T-helper 2 cell (primary cell): ENCODE data around the gene HIGD1C.
"Not testable (repeated sequence)": the region's sequence is repeated elsewhere in the genome, so short reads cannot be mapped to it uniquely, and the experiment has no call there.

Experiments used
- DNase-seq, 5 experiments: peaks; one replicate each; pipeline versions ENCODE4 v3.0.0 to v3.0.0-alpha.2; 2012 to 2022

HIGD1C gene

DNA sequence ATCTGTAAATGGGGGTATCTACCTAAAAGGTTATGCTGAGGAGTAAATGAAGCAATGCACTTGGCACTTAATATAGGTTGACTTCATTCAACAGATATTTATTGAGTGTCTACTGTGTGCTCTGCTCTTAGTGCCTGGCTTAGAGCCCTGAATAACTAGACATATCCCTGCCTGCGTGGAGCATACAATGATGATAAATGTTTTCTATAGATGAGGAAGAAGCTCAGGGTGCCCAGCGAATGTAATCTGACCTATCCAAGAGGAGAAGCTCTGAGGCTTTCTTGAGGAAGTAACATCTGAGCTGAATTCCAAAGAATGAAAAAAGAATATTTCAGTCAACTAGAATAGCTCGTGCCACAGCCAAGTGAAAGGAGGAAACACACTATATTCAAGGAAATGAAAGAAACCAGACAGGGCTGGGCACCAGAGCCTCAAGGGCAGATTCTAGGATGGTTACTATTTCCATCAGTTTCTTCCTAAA is 17.9 kb upstream of the HIGD1C start:
- no peak for DNase-seq

- DNase-seq: no peak
These were observed 17.1 kb upstream of the HIGD1C start for GRCh38 chr12:50934981-50935807.

DNA sequence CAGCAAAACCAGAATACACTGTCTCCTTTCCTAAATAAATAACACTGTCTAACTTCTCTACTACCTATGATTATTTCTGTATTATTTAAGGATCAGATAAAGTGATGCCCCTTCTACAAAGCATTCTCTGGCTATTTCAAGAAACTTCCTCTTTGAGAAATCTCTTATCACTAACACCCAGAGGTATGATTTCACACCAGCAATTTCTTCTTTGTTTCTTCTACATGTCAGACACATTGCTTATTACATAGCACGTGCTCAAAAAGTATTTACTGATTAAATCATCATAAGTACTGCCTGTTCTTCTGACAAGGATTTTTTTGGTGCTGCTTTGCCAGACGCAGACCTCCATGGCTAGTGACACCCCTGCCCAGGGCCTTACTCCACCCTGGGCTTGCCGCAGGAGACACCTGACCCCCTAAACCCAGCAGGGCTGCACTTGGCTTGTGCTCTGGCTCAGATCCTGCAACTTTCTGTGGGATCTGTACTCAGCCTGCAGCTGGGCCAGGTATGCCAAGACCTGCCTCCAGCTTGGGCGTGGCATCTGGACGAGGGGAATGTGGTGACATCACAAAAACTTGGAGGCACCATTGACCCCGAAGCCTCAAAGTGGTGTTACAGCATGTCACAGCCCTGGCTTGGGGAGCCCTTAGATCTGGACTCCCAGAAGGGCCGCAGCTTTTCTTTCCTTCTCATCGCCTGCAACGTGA is 15.4 kb upstream of the HIGD1C start:
- DNase-seq: no peak

DNA sequence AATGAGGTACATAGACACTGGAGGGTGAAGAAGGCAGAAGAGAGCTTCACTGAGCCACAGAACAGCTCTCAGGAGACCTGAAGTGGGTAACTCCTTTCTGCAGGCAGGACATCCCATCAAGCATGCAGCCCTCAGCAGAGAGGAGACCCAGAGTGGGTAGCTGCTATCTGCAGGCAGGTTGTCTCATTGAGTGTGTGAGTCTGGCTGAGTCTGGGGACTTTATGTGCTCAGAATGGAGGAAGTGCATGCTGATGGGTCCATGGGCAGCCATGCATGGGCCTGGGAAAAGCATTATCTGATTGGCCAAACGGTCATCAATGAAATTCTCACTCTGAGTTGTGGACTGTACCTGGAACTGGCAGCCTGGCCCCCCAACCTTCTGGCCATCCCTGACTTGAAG is 14.7 kb upstream of the HIGD1C start:
- DNase-seq: no peak

DNA sequence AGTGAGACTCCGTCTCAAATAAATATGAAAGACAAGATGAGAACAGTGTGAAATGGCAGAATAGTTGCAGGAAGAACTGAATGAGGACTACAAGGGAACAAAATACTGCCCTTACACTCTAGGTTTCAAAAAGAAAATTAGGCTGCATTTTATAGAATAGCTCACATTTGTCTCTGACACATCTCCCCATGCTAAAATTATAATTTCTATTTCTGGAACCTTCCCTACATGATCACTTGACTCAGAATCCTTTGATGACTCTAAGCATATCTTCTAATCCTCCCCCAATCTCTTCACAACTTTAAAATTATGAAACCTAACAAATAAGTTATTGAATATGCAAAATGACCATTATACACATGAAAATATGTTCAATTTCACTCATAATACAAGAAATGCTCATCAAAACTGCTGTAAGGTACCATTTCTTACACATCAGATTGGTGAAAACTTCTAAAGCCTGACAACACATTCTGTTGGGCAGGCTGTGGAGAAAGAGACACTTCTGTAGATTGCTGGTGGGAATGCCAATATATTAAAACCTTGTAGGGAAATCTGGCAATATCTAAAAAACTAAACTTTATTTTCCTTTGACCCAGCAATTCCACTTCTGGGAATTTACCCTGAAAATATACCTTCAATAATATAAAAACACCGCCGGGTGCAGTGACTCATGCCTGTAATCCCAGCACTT is 4.3 kb upstream of the HIGD1C start:
- no peak for DNase-seq

GRCh38 chr12:50948798-50949197 is 3.5 kb upstream of the HIGD1C start:
- no peak for DNase-seq

DNA sequence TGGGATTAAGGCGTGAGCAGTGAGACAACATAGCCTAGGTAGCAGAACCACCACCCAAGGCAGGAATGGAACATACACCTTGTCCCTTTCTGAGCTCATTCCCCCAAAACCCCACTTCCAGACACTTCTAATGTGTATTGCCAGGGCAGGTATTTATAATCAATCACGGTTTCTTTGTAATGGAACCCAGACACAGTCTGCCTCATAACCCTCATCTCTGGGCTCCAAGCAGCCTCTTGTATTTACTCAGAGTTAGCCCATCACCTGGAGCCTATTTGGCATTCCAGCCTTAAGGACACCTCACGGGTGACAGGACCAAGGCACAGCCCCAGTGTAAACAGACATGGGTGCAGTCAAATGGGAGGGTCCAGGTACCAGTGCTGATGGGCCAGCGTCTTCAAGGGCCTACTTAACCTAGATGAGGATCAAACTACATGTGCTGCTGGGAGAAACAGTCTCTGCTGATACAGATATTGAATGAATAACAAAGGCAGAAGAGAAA is 2.5 kb upstream of the HIGD1C start:
- DNase-seq: no peak

GRCh38 chr12:50951112-50951511 is 1.2 kb upstream of the HIGD1C start:
- no peak for DNase-seq

DNA sequence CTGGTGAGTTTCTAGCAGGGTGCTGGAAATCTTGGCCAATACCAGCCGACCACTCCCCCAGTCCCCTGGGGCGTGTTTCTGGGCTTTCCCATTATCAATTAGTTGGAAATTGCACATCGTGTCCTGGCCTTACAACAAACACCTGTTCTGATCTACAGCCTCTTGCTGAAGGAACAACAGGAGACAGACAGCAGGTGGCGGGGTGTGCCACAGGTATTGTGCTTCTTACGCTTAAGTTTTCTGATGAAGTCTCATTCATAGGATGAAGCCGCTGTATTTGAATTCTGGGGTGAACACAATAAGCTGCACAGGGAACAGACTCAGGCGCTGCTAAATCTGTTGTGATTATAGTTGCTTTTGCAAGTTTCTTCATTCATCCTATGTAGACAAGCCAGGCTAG is 703 bp downstream of the HIGD1C start:
- DNase-seq: no peak

DNA sequence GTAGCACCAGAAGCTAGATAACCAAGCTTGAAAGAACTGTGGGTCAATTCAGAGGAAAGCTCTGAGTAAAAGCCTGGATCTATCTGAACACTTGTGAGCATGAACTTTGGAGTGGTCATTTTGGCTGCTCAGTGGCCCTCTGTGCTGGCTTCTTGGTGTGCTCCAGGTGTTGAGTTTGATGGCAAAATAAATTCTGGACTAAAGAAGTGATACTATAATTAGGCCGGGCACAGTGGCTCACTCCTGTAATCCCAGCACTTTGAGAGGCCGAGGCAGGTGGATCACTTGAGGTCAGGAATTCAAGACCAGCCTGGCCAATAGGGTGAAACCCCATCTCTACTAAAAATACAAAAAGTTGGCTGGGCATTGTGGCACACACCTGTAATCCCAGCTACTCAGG is 2.4 kb downstream of the HIGD1C start:
- not testable (repeated sequence) for DNase-seq

DNA sequence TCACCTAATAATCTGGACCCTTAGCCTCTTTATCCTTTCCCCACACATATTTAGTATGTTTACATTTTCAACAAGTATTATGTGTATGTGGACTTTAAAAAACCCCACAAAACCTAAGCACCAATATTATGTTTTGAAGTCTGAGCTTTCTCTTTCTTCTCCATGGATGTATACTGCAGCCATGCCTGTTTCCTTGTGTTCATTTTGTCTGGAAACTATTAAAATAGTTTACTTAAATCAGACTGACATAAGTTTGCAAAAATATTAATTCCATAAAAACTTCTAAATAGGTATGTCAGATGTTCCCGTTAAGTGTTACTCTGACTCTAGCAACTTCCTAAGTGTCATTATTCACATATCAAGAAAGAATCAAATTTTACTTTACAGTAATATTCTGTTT is 2.9 kb downstream of the HIGD1C start:
- no peak for DNase-seq

- DNase-seq: no peak
These were observed 3.4 kb downstream of the HIGD1C start for GRCh38 chr12:50955697-50956096.

DNA sequence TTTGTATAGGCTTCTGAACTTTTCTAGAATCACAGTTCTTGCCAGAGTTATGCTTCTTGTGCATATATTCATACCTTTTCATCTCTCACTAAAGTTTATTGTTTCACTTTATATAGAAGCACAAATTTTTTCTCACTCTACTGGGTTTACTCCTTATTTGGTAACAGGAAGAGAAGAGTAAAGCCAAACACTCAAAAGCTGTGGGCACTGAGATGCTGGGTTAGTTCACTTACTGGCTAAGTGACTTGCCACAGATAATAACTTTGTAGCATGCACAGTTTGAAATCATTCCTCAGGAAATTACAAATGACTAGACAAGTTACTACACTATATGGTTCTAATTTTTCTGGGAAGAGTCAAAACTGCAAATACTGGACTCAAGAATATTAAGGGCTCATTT is 7.8 kb downstream of the HIGD1C start:
- DNase-seq: peak in 1 of 5 experiments; percentile 74

DNA sequence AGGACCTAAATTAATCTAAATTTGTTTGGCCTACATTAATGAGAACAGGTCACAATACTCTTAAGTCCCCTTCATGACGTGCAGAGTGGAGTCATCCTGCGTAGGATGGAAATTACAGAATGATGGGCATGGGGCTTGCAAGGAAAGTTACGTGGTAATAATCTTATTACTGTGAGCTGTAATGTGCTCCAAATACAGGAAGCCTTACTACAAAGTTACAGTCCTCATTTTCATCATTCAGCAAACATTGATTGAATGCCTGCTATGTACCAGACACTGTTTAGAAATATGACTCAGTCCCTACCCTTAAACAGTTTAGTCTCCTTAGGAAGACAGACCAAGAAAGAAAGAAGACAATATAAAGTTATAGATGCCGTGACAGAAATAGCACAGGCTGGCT is 9.4 kb downstream of the HIGD1C start:
- DNase-seq: no peak

DNA sequence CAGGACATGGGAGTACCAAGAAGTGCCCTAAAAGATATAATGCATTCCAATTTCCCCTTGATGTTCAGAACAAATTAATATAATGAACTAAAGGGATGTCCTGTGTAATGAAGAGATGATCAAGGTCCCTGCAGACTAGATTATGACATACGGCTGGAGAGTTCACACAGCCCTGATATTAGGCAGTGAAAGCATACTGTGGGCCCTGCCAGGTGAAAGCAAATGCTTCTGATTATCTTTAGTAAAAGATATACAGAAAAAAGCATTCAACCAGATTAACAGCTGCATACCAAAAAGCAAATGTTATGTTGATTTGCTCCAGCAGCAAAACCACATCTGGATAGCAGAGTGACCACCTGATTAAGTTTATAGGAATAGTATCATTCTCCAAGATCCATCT is 12.1 kb downstream of the HIGD1C start:
- DNase-seq: no peak

DNA sequence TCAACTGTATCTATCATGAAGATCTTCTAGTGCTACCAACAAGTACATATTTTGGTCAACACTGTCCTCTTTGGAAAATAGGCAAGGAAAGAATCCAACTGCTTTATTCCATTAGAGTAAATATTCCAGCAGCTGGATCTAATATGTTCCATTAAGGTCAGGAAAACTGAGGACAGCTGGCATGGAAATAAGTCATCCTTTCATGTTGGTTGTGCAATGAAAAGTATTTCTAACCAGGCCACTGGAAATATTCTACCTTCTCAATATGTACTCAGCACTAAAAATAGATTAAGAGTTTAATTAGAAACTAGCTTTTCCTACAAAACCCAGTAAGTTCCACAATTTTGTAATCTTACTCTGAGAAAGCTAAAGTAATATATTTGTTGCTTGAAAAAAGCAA is 19.6 kb downstream of the HIGD1C start:
- DNase-seq: no peak

GRCh38 chr12:50979369-50980052 is 27.2 kb downstream of the HIGD1C start:
- peak in 2 of 5 experiments; percentile 40 to 71 for DNase-seq

GRCh38 chr12:50980545-50980944 is 28.2 kb downstream of the HIGD1C start:
- DNase-seq: no peak

GRCh38 chr12:50981319-50982239 is 29.2 kb downstream of the HIGD1C start:
- no peak for DNase-seq

- DNase-seq: no peak
These were observed 32.4 kb downstream of the HIGD1C start for GRCh38 chr12:50984586-50985298.

DNA sequence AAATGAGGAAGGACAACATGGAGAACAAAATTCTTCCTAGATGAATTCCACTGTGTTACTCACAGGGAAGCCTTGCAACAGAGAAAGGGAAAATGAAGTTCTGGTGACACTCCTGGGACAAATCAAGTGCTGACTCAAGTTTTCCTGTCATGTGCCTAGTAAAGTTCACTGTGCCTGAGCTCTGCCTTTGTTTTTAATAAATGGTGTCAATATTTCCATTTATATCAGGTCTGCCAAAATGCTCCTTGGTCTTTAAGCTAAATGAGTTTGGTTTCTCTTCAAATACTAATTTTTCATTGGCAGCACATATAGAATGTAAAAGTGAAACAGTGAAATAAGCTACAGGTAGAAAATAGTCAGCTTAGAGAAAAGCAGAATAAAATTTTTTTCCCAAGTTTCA is 33.0 kb downstream of the HIGD1C start:
- DNase-seq: no peak
